ENCODE results near the gene PSMA5.
"Not testable (repeated sequence)": the region's sequence is repeated elsewhere in the genome, so short reads cannot be mapped to it uniquely, and the experiment has no call there.

Gene PSMA5

DNA sequence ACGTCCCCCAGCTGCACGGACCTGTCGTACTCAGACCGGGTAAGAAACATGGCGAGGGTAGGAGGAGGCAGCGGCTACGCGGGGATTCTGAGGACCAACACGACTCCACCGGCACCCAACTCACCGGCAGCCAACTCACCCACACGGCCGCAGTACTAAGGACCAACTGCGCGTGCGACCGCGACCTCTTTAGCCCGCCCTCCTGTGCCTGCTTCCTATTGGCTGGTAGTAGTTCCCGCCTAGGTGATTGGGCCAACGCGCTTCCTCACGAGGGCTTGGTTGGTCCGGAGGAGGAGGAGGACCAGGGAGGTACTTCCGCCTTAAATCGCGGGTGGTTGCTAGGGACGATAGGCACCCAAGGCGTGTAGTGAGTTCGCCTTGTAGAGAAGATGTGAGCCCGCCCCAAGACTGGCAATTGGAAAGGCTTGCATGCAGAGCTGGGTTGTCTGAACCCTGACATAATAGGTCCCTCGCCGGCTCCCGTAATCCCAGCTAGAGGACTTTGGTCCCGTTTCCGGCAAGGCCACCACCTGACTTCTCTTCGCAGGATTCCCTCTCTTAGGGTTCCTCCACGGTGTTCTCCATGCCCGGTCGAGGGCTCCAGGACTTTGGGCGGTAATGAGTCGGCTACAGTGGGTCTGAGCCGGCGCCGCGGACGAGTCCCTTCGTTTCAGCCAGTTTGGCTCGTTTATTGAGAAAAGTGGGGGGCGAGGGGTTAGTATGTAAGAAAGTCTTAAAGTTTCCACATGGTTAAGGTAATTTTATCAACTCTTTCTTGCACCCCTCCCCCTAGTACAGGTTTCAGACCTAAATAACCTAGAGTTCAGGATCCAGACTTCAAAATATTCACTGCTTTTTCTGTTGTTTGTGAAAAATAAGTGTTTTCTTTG is at the start of gene PSMA5:
Gene PSMA5 (minus strand): TSS at position 168 of the 890 bp plus-strand sequence. CDS start 118 bp downstream, at position 50.
- intact Hi-C loops (cut with micrococcal nuclease), result loop anchor here (1.0 to 5.0 kb wide), 2 partner anchors 57 to 106 kb away; partner anchors contain the start of gene ATXN7L2
- H3K4me1 Mint-ChIP-seq (ENCODE audit: low read depth), result peaks cover 37% of the 10 kb centered on the region
- H3K27ac Mint-ChIP-seq, result peak within 1 kb of the TSS; percentile 95
- no peaks in the 10 kb centered on the region for H3K9me3 Mint-ChIP-seq
- H3K4me3 Mint-ChIP-seq, result peak within 1 kb of the TSS; percentile 95
- H3K27me3 Mint-ChIP-seq, result peaks cover 1% of the 10 kb centered on the region
- H3K36me3 Mint-ChIP-seq (ENCODE audit: low read depth), result peaks cover 27% of the 10 kb centered on the region

DNA sequence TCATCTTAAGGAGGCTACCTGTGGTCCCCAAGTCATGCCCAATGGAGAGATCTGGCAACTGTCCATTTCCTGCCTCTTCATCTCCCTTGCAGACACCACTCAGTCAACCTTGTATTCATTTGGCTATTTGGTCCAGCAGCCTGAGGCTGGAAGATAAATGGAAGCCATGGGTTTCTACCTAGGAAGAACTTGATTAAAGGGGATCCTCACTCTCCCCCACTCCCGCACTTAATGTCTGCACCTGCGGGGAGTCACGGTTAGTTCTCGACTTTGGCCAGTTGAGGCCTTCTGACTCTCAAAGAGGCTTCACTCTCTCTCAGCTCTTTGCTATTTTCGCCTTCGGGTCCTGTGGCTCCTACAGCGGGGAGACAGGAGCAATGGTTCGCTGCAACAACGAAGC is 49.0 kb upstream of the PSMA5 start:
- no peak overlapping the region for H3K4me3 Mint-ChIP-seq
- H3K36me3 Mint-ChIP-seq (ENCODE audit: low read depth), result no peaks in the 10 kb centered on the region
- H3K27ac Mint-ChIP-seq, result no peak overlapping the region
- intact Hi-C loops (cut with micrococcal nuclease), result no loop called here
- H3K4me1 Mint-ChIP-seq (ENCODE audit: low read depth), result peaks cover 22% of the 10 kb centered on the region
- H3K27me3 Mint-ChIP-seq, result peaks cover 59% of the 10 kb centered on the region
- H3K9me3 Mint-ChIP-seq, result no peaks in the 10 kb centered on the region

DNA sequence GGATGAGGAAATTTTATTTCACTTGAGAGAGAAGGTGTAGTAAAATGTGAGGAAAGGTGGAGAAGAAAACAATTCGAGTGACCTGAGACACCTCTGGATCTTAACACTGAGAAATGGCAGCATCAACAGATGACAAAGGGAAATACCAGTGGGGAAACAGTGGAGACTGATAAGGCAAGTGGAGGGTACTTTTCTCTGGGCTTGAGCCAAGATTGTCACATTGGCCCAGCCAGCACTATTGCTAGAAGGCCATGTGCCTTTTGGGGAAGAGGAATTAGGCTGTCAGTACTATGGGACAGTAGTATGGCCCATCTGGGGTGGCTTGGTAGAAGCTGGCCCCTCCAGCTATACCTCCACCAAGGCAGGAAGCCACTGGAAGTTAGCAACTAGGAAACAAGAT is 48.4 kb upstream of the PSMA5 start:
- Mint-ChIP-seq H3K9me3 (no peaks in the 10 kb centered on the region), H3K36me3 (ENCODE audit: low read depth) (no peaks in the 10 kb centered on the region), H3K4me1 (ENCODE audit: low read depth) (peaks cover 22% of the 10 kb centered on the region), H3K4me3 (no peak overlapping the region), H3K27ac (no peak overlapping the region), H3K27me3 (peaks cover 60% of the 10 kb centered on the region)
- intact Hi-C loops (cut with micrococcal nuclease), result no loop called here

- H3K4me1 Mint-ChIP-seq (ENCODE audit: low read depth); H3K27ac Mint-ChIP-seq; H3K9me3 Mint-ChIP-seq; H3K4me3 Mint-ChIP-seq; H3K36me3 Mint-ChIP-seq (ENCODE audit: low read depth); intact Hi-C loops (cut with micrococcal nuclease): not testable (repeated sequence)
- H3K27me3 Mint-ChIP-seq, result peaks cover 63% of the 10 kb centered on the region
These were observed 47.2 kb upstream of the PSMA5 start for GRCh38 chr1:109473284-109474057.

DNA sequence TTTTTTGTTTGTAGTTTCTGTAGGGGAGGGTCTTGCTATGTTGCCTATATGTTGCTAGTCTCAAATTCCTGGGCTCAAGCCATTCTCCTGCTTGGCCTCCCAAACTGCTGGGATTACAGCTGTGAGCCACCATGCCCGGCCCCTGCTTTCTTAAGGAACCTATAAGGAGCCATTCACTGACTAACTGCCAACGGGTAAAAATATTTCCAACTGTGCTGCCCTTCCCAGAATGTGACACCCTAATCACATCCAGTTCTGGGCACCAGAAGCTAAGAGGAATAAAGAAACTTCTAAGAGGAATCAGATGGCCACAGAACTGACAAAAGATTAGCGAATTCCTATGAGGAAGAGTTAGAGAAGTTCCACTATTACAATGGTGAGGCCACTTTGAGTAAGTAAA is 46.5 kb upstream of the PSMA5 start:
- intact Hi-C loops (cut with micrococcal nuclease), result no loop called here
- H3K36me3 Mint-ChIP-seq (ENCODE audit: low read depth), result no peaks in the 10 kb centered on the region
- no peaks in the 10 kb centered on the region for H3K9me3 Mint-ChIP-seq
- peaks cover 70% of the 10 kb centered on the region for H3K27me3 Mint-ChIP-seq
- peaks cover 3% of the 10 kb centered on the region for H3K4me1 Mint-ChIP-seq (ENCODE audit: low read depth)
- H3K27ac Mint-ChIP-seq, result no peak overlapping the region
- H3K4me3 Mint-ChIP-seq, result no peak overlapping the region

DNA sequence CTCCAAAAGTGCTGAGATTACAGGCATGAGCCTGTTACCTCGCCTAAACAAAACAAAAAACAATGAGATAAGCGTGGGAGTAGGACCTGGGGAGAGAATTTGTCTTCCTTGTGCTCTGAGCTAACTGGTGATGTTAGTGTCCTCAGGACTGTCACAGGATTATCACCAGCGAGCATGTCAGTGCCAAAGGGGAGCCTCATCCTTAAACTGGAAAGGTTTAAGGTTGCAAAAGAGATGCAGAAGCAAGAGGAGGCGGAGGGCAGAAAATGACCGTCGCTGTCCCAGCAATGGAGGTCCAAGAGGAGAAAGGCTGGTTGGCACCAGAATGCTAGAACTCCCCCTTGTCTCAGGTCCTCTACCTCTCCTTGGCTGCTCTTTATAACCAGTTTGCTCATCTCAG is 44.0 kb upstream of the PSMA5 start:
- peaks cover 10% of the 10 kb centered on the region for H3K4me1 Mint-ChIP-seq (ENCODE audit: low read depth)
- H3K9me3 Mint-ChIP-seq, result no peaks in the 10 kb centered on the region
- intact Hi-C loops (cut with micrococcal nuclease), result no loop called here
- no peak overlapping the region for H3K4me3 Mint-ChIP-seq
- H3K27ac Mint-ChIP-seq, result no peak overlapping the region
- no peaks in the 10 kb centered on the region for H3K36me3 Mint-ChIP-seq (ENCODE audit: low read depth)
- H3K27me3 Mint-ChIP-seq, result peaks cover 86% of the 10 kb centered on the region

GRCh38 chr1:109468903-109469302 is 42.7 kb upstream of the PSMA5 start:
- intact Hi-C loops (cut with micrococcal nuclease), result no loop called here
- H3K27me3 Mint-ChIP-seq, result peaks cover 90% of the 10 kb centered on the region
- no peak overlapping the region for H3K27ac Mint-ChIP-seq
- H3K9me3 Mint-ChIP-seq, result no peaks in the 10 kb centered on the region
- peaks cover 10% of the 10 kb centered on the region for H3K4me1 Mint-ChIP-seq (ENCODE audit: low read depth)
- H3K36me3 Mint-ChIP-seq (ENCODE audit: low read depth), result no peaks in the 10 kb centered on the region
- no peak overlapping the region for H3K4me3 Mint-ChIP-seq

- Mint-ChIP-seq H3K4me3 (no peak overlapping the region), H3K36me3 (ENCODE audit: low read depth) (no peaks in the 10 kb centered on the region), H3K27ac (no peak overlapping the region), H3K27me3 (peaks cover 92% of the 10 kb centered on the region), H3K4me1 (ENCODE audit: low read depth) (peaks cover 10% of the 10 kb centered on the region), H3K9me3 (no peaks in the 10 kb centered on the region)
- intact Hi-C loops (cut with micrococcal nuclease), result no loop called here
These were observed 41.8 kb upstream of the PSMA5 start for GRCh38 chr1:109468061-109468460.

DNA sequence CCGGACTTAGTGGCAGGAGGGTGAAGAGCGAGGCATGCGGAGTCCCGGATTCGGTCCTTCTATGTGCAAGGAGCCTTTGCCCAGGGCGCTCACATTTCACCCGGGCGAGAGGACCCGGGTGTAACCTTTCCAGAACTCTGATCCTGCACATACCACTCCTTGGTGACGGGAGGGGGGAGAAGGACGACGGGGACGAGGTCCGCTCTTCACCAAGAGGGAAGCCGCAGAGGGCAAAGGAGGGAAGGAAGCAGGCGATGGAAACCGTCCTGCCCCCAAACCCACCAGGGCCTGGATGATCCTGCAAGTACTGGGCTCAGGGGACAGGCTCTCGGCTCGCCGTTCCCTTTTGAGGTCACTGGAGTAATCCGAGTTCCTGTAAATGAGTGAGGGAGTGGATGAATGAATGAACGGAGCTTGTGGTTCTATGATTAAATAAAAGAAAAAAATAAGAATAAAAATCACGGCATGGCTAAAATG is 41.1 kb upstream of the PSMA5 start:
- H3K27ac Mint-ChIP-seq, result no peak overlapping the region
- peaks cover 10% of the 10 kb centered on the region for H3K4me1 Mint-ChIP-seq (ENCODE audit: low read depth)
- intact Hi-C loops (cut with micrococcal nuclease), result no loop called here
- H3K36me3 Mint-ChIP-seq (ENCODE audit: low read depth), result no peaks in the 10 kb centered on the region
- H3K27me3 Mint-ChIP-seq, result peaks cover 91% of the 10 kb centered on the region
- H3K4me3 Mint-ChIP-seq, result no peak overlapping the region
- no peaks in the 10 kb centered on the region for H3K9me3 Mint-ChIP-seq

DNA sequence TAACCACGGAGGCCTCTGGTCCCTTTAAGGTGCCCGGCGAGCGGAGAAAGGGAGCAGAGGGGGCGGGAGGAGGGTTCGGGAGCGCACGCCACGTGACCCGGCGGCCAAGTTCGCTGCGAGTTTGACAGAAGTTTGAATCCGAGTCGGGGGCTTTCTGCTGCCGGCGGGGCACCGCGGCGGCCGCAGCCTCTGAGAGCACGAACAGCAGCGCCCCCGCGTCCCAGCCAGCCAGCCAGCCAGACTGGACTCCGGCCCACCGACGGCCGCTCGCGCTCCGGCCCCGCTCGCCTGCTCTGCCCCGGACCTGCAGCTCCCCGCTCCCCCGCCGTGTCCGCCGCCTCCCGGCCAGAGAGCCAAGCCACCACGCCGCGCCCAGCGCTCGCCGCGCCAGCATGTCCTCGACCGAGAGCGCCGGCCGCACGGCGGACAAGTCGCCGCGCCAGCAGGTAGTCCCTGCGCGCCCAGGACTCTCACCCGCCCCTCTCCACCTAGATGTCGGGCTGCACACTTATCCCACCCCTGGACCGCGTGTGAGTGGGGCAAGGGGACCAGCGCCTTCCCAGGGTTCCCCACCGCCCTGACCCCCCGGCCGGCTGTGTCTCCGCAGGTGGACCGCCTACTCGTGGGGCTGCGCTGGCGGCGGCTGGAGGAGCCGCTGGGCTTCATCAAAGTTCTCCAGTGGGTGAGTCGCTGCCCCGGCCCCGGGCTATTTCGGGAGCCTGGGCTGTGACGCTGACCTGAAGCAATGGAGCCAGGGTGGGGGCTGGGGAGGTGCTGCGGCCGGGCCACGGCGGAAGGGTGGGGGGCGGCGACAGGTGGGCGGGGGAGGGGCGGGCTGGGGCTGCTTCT is 40.4 kb upstream of the PSMA5 start, which contains the start of gene SYPL2:
Gene SYPL2 (plus strand): TSS at position 95 of the 849 bp plus-strand sequence. CDS start 298 bp downstream, at position 393.
- H3K9me3 Mint-ChIP-seq, result no peaks in the 10 kb centered on the region
- H3K4me1 Mint-ChIP-seq (ENCODE audit: low read depth), result peaks cover 10% of the 10 kb centered on the region
- H3K27ac Mint-ChIP-seq, result no peak within 1 kb of the TSS
- peak within 1 kb of the TSS; percentile 66 for H3K4me3 Mint-ChIP-seq
- intact Hi-C loops (cut with micrococcal nuclease), result no loop called here
- no peaks in the 10 kb centered on the region for H3K36me3 Mint-ChIP-seq (ENCODE audit: low read depth)
- H3K27me3 Mint-ChIP-seq, result peaks cover 93% of the 10 kb centered on the region

DNA sequence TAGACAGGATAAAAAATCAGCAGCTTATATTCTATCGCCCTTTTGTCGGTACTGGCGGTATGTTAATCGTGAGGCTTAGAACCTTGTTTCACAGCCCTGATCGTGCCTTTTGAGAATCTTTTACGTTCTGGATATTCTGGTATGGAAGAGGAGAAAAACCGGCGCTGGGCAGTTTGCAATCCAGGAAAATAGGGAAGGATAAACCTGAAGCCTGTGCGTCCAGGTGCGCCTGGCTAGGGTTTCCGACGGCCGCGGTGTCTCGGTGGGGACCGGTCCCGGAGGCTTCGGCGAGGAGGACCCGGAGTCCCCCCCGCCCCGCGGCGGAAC is 39.8 kb upstream of the PSMA5 start:
- peaks cover 94% of the 10 kb centered on the region for H3K27me3 Mint-ChIP-seq
- H3K4me1 Mint-ChIP-seq (ENCODE audit: low read depth), result peaks cover 10% of the 10 kb centered on the region
- intact Hi-C loops (cut with micrococcal nuclease), result no loop called here
- no peak overlapping the region for H3K27ac Mint-ChIP-seq
- H3K4me3 Mint-ChIP-seq, result peak overlapping the region; percentile 66
- no peaks in the 10 kb centered on the region for H3K9me3 Mint-ChIP-seq
- no peaks in the 10 kb centered on the region for H3K36me3 Mint-ChIP-seq (ENCODE audit: low read depth)

DNA sequence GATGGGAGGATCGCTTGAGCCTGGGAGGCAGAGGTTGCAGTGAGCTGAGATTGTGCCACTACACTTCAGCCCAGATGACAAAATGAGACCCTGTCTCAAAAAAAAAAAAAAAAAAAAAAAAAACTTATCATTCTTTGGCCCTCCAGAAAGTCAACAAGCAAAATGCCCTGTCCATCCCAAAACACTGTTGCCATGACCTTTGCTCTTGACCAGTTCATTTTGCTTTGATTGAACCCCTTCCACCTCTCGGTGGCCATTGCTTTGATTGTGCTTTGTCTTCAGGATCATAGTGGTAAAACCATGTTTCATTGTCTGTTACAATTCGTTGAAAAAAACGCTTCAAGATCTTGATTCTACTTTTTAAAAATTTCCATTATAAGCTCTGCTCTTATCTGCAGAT is 31.6 kb upstream of the PSMA5 start:
- Mint-ChIP-seq H3K4me3 (no peak overlapping the region), H3K4me1 (ENCODE audit: low read depth) (no peaks in the 10 kb centered on the region), H3K9me3 (peaks cover 9% of the 10 kb centered on the region), H3K27me3 (peaks cover 49% of the 10 kb centered on the region), H3K36me3 (ENCODE audit: low read depth) (no peaks in the 10 kb centered on the region), H3K27ac (no peak overlapping the region)
- intact Hi-C loops (cut with micrococcal nuclease), result no loop called here

DNA sequence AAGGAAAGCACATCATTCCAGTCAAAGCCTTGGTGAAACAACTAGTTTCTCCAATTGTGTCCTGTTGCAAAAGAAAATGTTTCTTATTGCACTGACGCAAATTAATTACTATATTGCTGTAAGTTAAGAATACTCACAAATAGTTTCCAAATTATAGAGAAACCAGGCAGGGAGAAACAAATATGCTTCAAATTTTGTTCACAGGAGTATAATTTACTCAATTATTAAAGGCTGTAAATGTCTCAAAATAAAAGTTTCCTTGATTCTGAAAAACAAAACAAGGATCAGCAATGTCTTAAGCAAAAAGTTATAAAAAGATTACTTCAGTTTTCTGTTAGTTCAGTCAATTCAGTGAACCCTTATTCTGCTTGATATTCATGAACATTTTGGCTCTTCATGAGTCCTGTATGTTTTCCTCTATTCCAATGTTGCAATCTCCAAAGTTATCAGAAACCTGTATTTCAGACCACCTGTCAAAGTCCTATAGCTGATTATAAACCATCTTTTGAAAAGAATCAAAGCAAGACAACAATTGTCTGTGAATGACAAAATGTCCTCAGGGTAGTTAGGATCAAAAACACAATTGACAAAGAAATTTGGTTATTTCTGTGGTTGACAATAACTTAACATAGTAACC is 28.4 kb upstream of the PSMA5 start:
- Mint-ChIP-seq H3K4me1 (ENCODE audit: low read depth) (no peaks in the 10 kb centered on the region), H3K4me3 (no peak overlapping the region), H3K36me3 (ENCODE audit: low read depth) (no peaks in the 10 kb centered on the region), H3K9me3 (peaks cover 9% of the 10 kb centered on the region), H3K27me3 (peaks cover 38% of the 10 kb centered on the region), H3K27ac (no peak overlapping the region)
- intact Hi-C loops (cut with micrococcal nuclease), result no loop called here
